Neural progenitor cell (in vitro differentiated cells): ENCODE results near the gene RFX1. TPM values are rescaled to one million over a fixed set of nuclear protein-coding genes. Genes with fewer than 3 reads are reported as not detected.
"Not testable (repeated sequence)": the region's sequence is repeated elsewhere in the genome, so short reads cannot be mapped to it uniquely, and the experiment has no call there.

Experiments
- DNase-seq: peaks from one replicate; pipeline ENCODE4 v3.0.0-alpha.2; 2016; ENCODE audit warnings: low spot score
- H2AFZ ChIP-seq: fragments of 200-600 bp; sonication (generic); replicated peaks from 2 replicates; pipeline ENCODE4 v1.6.1; 2016; ENCODE audit warnings: antibody characterized with exemption
- H3F3A ChIP-seq: fragments of 200-600 bp; sonication (generic); 2 replicates; pipeline ENCODE4 v1.6.1; 2016; ENCODE audit warnings: antibody characterized with exemption, low read depth
- H3K27ac ChIP-seq: fragments of 200-600 bp; sonication (generic); 2 replicates; pipeline ENCODE4 v1.5.1; 2016; ENCODE audit warnings: mild to moderate bottlenecking
- H3K27me3 ChIP-seq: fragments of 200-600 bp; sonication (generic); 2 replicates; pipeline ENCODE4 v1.6.1; 2016; ENCODE audit warnings: mild to moderate bottlenecking, moderate library complexity
- H3K36me3 ChIP-seq: fragments of 200-600 bp; sonication (generic); 2 replicates; pipeline ENCODE4 v1.5.1; 2016
- H3K4me1 ChIP-seq: fragments of 200-600 bp; sonication (generic); 2 replicates; pipeline ENCODE4 v1.6.1; 2016; ENCODE audit warnings: mixed run types
- H3K4me2 ChIP-seq: fragments of 200-600 bp; sonication (generic); 2 replicates; pipeline ENCODE4 v1.6.1; 2016
- H3K4me3 ChIP-seq: fragments of 200-600 bp; sonication (generic); 2 replicates; pipeline ENCODE4 v1.5.1; 2016
- H3K79me2 ChIP-seq: fragments of 200-600 bp; sonication (generic); 2 replicates; pipeline ENCODE4 v1.6.1; 2016; ENCODE audit warnings: low read depth
- H3K9ac ChIP-seq: fragments of 200-600 bp; sonication (generic); 2 replicates; pipeline ENCODE4 v1.6.1; 2016
- H3K9me3 ChIP-seq: fragments of 200-600 bp; sonication (generic); 2 replicates; pipeline ENCODE4 v1.5.1; 2016; ENCODE audit warnings: low read depth
- H4K20me1 ChIP-seq: fragments of 200-600 bp; sonication (generic); 2 replicates; pipeline ENCODE4 v1.6.1; 2016; ENCODE audit warnings: low read depth
- H3K27ac Mint-ChIP-seq: 3 replicates; pipeline ENCODE4 v1.8.0; 2021; ENCODE audit warnings: mixed read lengths
- H3K27me3 Mint-ChIP-seq: 2 replicates; pipeline ENCODE4 v1.8.0; 2022; ENCODE audit warnings: low read depth, mild to moderate bottlenecking, inconsistent platforms, moderate library complexity, mixed read lengths; ENCODE audit not compliant: insufficient read depth
- H3K36me3 Mint-ChIP-seq: 3 replicates; pipeline ENCODE4 v1.8.0; 2021; ENCODE audit warnings: mixed read lengths
- H3K4me1 Mint-ChIP-seq: 3 replicates; pipeline ENCODE4 v1.8.0; 2021; ENCODE audit warnings: mixed read lengths
- H3K4me3 Mint-ChIP-seq: 3 replicates; pipeline ENCODE4 v1.8.0; 2021; ENCODE audit warnings: mild to moderate bottlenecking, moderate library complexity, mixed read lengths
- H3K9me3 Mint-ChIP-seq: 3 replicates; pipeline ENCODE4 v1.8.0; 2020; ENCODE audit warnings: mixed read lengths
- CTCF ChIP-seq: fragments of 200-600 bp; sonication (generic); IDR thresholded peaks from 2 replicates; pipeline ENCODE4 v1.5.1; 2017; ENCODE audit warnings: antibody characterized with exemption, mild to moderate bottlenecking
- EZH2 ChIP-seq: fragments of 200-600 bp; sonication (generic); IDR thresholded peaks from 2 replicates; pipeline ENCODE4 v1.6.1; 2017; ENCODE audit warnings: antibody characterized with exemption, mild to moderate bottlenecking, moderate library complexity
- EZH2phosphoT487 ChIP-seq: fragments of 200-600 bp; sonication (generic); IDR thresholded peaks from 2 replicates; pipeline ENCODE4 v1.6.1; 2017; ENCODE audit warnings: antibody characterized with exemption
- total RNA-seq: library from RNA; depleted of rRNA; stranded (reverse); fragments of >200 nt; gene quantifications from 2 replicates; pipeline ENCODE4 v1.2.3, GENCODE V29; 2015; ENCODE audit warnings: low replicate concordance

Gene RFX1
- total RNA-seq, 1 donor from 2014 or later: 1.0 TPM

GRCh38 chr19:14022469-14022868 is 16.3 kb upstream of the RFX1 start:
- Histone ChIP-seq H3K27me3 (no peaks in the 10 kb centered on the region), H3K4me2 (no peak overlapping the region), H3K79me2 (no peaks in the 10 kb centered on the region), H3K4me3 (no peak overlapping the region), H3K9me3 (no peaks in the 10 kb centered on the region), H2AFZ (no peak overlapping the region), H3K4me1 (peaks cover 4% of the 10 kb centered on the region), H3F3A (peaks cover 29% of the 10 kb centered on the region), H4K20me1 (no peaks in the 10 kb centered on the region), H3K27ac (no peak overlapping the region), H3K9ac (no peak overlapping the region), H3K36me3 (no peaks in the 10 kb centered on the region)
- no peak for DNase-seq
- no peaks in the 10 kb centered on the region for H3K9me3 Mint-ChIP-seq
- H3K4me3 Mint-ChIP-seq: no peak overlapping the region
- TF ChIP-seq EZH2phosphoT487: no peak
- TF ChIP-seq EZH2: no peak
- no peak for TF ChIP-seq CTCF
- no peak overlapping the region for H3K27ac Mint-ChIP-seq
- H3K4me1 Mint-ChIP-seq: peaks cover 15% of the 10 kb centered on the region
- H3K27me3 Mint-ChIP-seq: peaks cover 12% of the 10 kb centered on the region
- no peaks in the 10 kb centered on the region for H3K36me3 Mint-ChIP-seq

GRCh38 chr19:14021474-14021873 is 15.4 kb upstream of the RFX1 start:
- Histone ChIP-seq H3K9ac (no peak overlapping the region), H4K20me1 (no peaks in the 10 kb centered on the region), H3K79me2 (no peaks in the 10 kb centered on the region), H3K27me3 (no peaks in the 10 kb centered on the region), H2AFZ (no peak overlapping the region), H3F3A (peaks cover 29% of the 10 kb centered on the region), H3K4me1 (peaks cover 4% of the 10 kb centered on the region), H3K36me3 (no peaks in the 10 kb centered on the region), H3K9me3 (no peaks in the 10 kb centered on the region), H3K4me2 (no peak overlapping the region), H3K4me3 (no peak overlapping the region), H3K27ac (no peak overlapping the region)
- TF ChIP-seq EZH2phosphoT487: no peak
- TF ChIP-seq EZH2: no peak
- TF ChIP-seq CTCF: no peak
- Mint-ChIP-seq H3K4me1 (peaks cover 15% of the 10 kb centered on the region), H3K27ac (peak overlapping the region; percentile 74), H3K27me3 (peaks cover 14% of the 10 kb centered on the region), H3K36me3 (no peaks in the 10 kb centered on the region), H3K4me3 (no peak overlapping the region), H3K9me3 (no peaks in the 10 kb centered on the region)
- DNase-seq: peak; percentile 53

GRCh38 chr19:14019739-14020138 is 13.6 kb upstream of the RFX1 start:
- H3K9me3 Mint-ChIP-seq, DNase-seq, H3K4me3 Mint-ChIP-seq, H3K27ac Mint-ChIP-seq, H3K27ac ChIP-seq, H3K36me3 Mint-ChIP-seq, H3K4me1 ChIP-seq, H3K27me3 ChIP-seq, H3K4me3 ChIP-seq, H2AFZ ChIP-seq, H4K20me1 ChIP-seq, H3K36me3 ChIP-seq, H3K9me3 ChIP-seq, H3K4me2 ChIP-seq, H3K79me2 ChIP-seq, H3K9ac ChIP-seq: not testable (repeated sequence)
- Mint-ChIP-seq H3K27me3 (peaks cover 14% of the 10 kb centered on the region), H3K4me1 (peaks cover 15% of the 10 kb centered on the region)
- H3F3A ChIP-seq: peaks cover 29% of the 10 kb centered on the region

- no peak overlapping the region for H3K9ac ChIP-seq
- H3K9me3 ChIP-seq: no peaks in the 10 kb centered on the region
- H3K4me1 ChIP-seq: peaks cover 4% of the 10 kb centered on the region
- Mint-ChIP-seq H3K27me3 (peaks cover 15% of the 10 kb centered on the region), H3K4me3 (no peak overlapping the region), H3K27ac (no peak overlapping the region), H3K36me3 (no peaks in the 10 kb centered on the region), H3K9me3 (no peaks in the 10 kb centered on the region), H3K4me1 (peaks cover 15% of the 10 kb centered on the region)
- H3K4me2 ChIP-seq: no peak overlapping the region
- no peak overlapping the region for H3K27ac ChIP-seq
- no peaks in the 10 kb centered on the region for H4K20me1 ChIP-seq
- no peak for TF ChIP-seq EZH2
- no peak for TF ChIP-seq CTCF
- H3K79me2 ChIP-seq: no peaks in the 10 kb centered on the region
- no peak for DNase-seq
- H3F3A ChIP-seq: peaks cover 27% of the 10 kb centered on the region
- no peaks in the 10 kb centered on the region for H3K27me3 ChIP-seq
- H3K4me3 ChIP-seq: no peak overlapping the region
- no peak overlapping the region for H2AFZ ChIP-seq
- no peaks in the 10 kb centered on the region for H3K36me3 ChIP-seq
Measured at GRCh38 chr19:14019100-14019499, 13.0 kb upstream of the RFX1 start.
